HepG2 (cell line): Measurements from ENCODE around the gene KDM6B. TPM values are rescaled to one million over a fixed set of nuclear protein-coding genes. Genes with fewer than 3 reads are reported as not detected.

Source experiments
- CREB1 ChIP-seq, 2 experiments: fragments of 450-650 bp in 1 of 2; IDR thresholded peaks; 2 replicates each; pipeline ENCODE4 v1.6.1; 2016 to 2017; ENCODE audit warnings: control low read depth in 1 of 2, mild to moderate bottlenecking in 1 of 2, missing compliant biosample characterization in 1 of 2, missing genetic modification characterization in 1 of 2
- ESRRA ChIP-seq: sonication (generic); formaldehyde crosslinking; IDR thresholded peaks from 2 replicates; pipeline ENCODE4 v1.5.1; 2020; ENCODE audit warnings: mild to moderate bottlenecking, low read depth, missing genetic modification reagents
- FUBP1 ChIP-seq: sonication (generic); formaldehyde crosslinking; IDR thresholded peaks from 2 replicates; pipeline ENCODE4 v1.5.1; 2020; ENCODE audit warnings: missing genetic modification reagents, mild to moderate bottlenecking, borderline replicate concordance
- HDAC2 ChIP-seq: sonication (generic); formaldehyde crosslinking; IDR thresholded peaks from 2 replicates; pipeline ENCODE4 v1.4.0; 2020; ENCODE audit warnings: missing genetic modification reagents
- HMG20A ChIP-seq: IDR thresholded peaks from 2 replicates; pipeline ENCODE4 v1.6.1; 2016; ENCODE audit warnings: borderline replicate concordance
- HNF1B ChIP-seq: sonication (generic); formaldehyde crosslinking; IDR thresholded peaks from 2 replicates; pipeline ENCODE4 v1.5.1; 2020; ENCODE audit warnings: mild to moderate bottlenecking, moderate library complexity, missing genetic modification reagents
- KDM5A ChIP-seq: fragments of 200-600 bp; sonication (generic); IDR thresholded peaks from 2 replicates; pipeline ENCODE4 v1.7.0; 2018; ENCODE audit warnings: antibody characterized with exemption, mild to moderate bottlenecking, low read length, borderline replicate concordance
- MTF1 ChIP-seq: sonication (generic); formaldehyde crosslinking; IDR thresholded peaks from 2 replicates; pipeline ENCODE4 v1.5.0; 2020; ENCODE audit warnings: missing genetic modification reagents
- PAF1 ChIP-seq: IDR thresholded peaks from 2 replicates; pipeline ENCODE4 v1.6.1; 2016; ENCODE audit warnings: missing genetic modification reagents, missing compliant biosample characterization
- PHF21A ChIP-seq: sonication (generic); formaldehyde crosslinking; IDR thresholded peaks from 2 replicates; pipeline ENCODE4 v1.5.0; 2020; ENCODE audit warnings: mild to moderate bottlenecking, missing genetic modification reagents
- SKIL ChIP-seq: sonication (generic); formaldehyde crosslinking; IDR thresholded peaks from 2 replicates; pipeline ENCODE4 v1.8.0; 2022; ENCODE audit warnings: missing genetic modification reagents, mild to moderate bottlenecking, moderate library complexity, borderline replicate concordance
- ZBTB49 ChIP-seq: sonication (generic); formaldehyde crosslinking; IDR thresholded peaks from 2 replicates; pipeline ENCODE4 v1.4.0; 2020; ENCODE audit warnings: missing genetic modification reagents, borderline replicate concordance
- ZFP37 ChIP-seq: sonication (generic); formaldehyde crosslinking; IDR thresholded peaks from 2 replicates; pipeline ENCODE4 v1.4.0; 2020; ENCODE audit warnings: missing genetic modification reagents, borderline replicate concordance
- ZNF562 ChIP-seq: sonication (generic); formaldehyde crosslinking; IDR thresholded peaks from 2 replicates; pipeline ENCODE4 v1.8.0; 2022; ENCODE audit warnings: missing genetic modification reagents, borderline replicate concordance
- ZNF619 ChIP-seq: sonication (generic); formaldehyde crosslinking; IDR thresholded peaks from 2 replicates; pipeline ENCODE4 v1.4.0; 2020; ENCODE audit warnings: mild to moderate bottlenecking, missing genetic modification reagents
- polyA plus RNA-seq, 8 experiments: library from polyadenylated mRNA; depleted of rRNA in 3 of 8; stranded (reverse) in 7 of 8; unstranded in 1 of 8; fragments of >200 nt; fragmentation: Illumina TruSeq in 4 of 8; extraction: Trizol in 4 of 8; gene quantifications; 2 replicates each; pipeline versions ENCODE4 v1.2.1 to v1.2.3, GENCODE V29; 2011 to 2016; ENCODE audit warnings: low read depth in 4 of 8, missing spikeins in 1 of 8, mixed read lengths in 1 of 8; ENCODE audit not compliant: insufficient read depth in 1 of 8
- total RNA-seq, 5 experiments: library from RNA; depleted of rRNA; stranded (reverse); fragments of >200 nt; fragmentation: Illumina TruSeq; extraction: Trizol; gene quantifications; 2 replicates each; pipeline ENCODE4 v1.2.3, GENCODE V29; 2016; ENCODE audit warnings: low read depth in 1 of 5
- TF ChIP-seq, protein P1 (sequence below): IDR thresholded peaks from 2 replicates; pipeline ENCODE4 v1.6.1; 2016; ENCODE audit warnings: low read depth

Gene KDM6B
- total and polyA plus RNA-seq, 2 of the 13 experiments (the other 11 are each of a cell fraction or from before 2014, with no cell fraction given): 1.3 to 2.1 TPM

- TF ChIP-seq, protein P1, sequence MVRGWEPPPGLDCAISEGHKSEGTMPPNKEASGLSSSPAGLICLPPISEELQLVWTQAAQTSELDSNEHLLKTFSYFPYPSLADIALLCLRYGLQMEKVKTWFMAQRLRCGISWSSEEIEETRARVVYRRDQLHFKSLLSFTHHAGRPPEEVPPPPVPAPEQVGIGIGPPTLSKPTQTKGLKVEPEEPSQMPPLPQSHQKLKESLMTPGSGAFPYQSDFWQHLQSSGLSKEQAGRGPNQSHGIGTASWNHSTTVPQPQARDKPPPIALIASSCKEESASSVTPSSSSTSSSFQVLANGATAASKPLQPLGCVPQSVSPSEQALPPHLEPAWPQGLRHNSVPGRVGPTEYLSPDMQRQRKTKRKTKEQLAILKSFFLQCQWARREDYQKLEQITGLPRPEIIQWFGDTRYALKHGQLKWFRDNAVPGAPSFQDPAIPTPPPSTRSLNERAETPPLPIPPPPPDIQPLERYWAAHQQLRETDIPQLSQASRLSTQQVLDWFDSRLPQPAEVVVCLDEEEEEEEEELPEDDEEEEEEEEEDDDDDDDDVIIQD: no peak
- TF ChIP-seq HNF1B (CRISPR knock-in tag): peak; percentile 43; the same call in 1 of the 2 replicates
- TF ChIP-seq ZFP37 (CRISPR knock-in tag): no peak; the same call in 1 of the 2 replicates
- TF ChIP-seq MTF1 (CRISPR knock-in tag): no peak
- peak; percentile 38; the same call in 1 of the 2 replicates for TF ChIP-seq KDM5A
- no peak for TF ChIP-seq HMG20A (CRISPR knock-in tag)
- TF ChIP-seq ZBTB49 (CRISPR knock-in tag): no peak
- no peak for TF ChIP-seq PAF1
- peak; percentile 53; the same call in 1 of the 2 replicates for TF ChIP-seq FUBP1
- peak; percentile 3; the same call in 1 of the 2 replicates for TF ChIP-seq HDAC2
- no peak for TF ChIP-seq ZNF619 (CRISPR knock-in tag)
- 0 out of 2 replicates have a peak, but pooled peaks have one; percentile 24 for TF ChIP-seq PHF21A
- TF ChIP-seq ESRRA (CRISPR knock-in tag): 0 out of 2 replicates have a peak, but pooled peaks have one; percentile 29
- 0 out of 2 replicates have a peak, but pooled peaks have one; percentile 24 for TF ChIP-seq SKIL (CRISPR knock-in tag)
- TF ChIP-seq CREB1 (IDR thresholded peaks at IDR 0.05): 0 out of 2 replicates have a peak, but pooled peaks have one; percentile 57
- TF ChIP-seq CREB1 (CRISPR knock-in tag; IDR thresholded peaks at IDR 0.05): peak; percentile 91
- TF ChIP-seq ZNF562: no peak
These were observed 9.7 kb downstream of the KDM6B start (continued) for GRCh38 chr17:7843536-7844291.
